Cardiac fibroblast (primary cell): Measurements from ENCODE around the gene TBPL1.

Experiments
- DNase-seq, 2 donors: peaks; one replicate each; pipeline versions ENCODE4 v3.0.0 to v3.0.0-alpha.2; 2010; ENCODE audit warnings: low read depth in 2 of 2
- H3K4me3 ChIP-seq, 2 donors: replicated peaks in 1 of 2; 1 replicate in 1 of 2; 2 replicates in 1 of 2; pipeline ENCODE4 v1.5.1; 2011; ENCODE audit warnings: low read depth in 2 of 2, low read length in 2 of 2, mild to moderate bottlenecking in 2 of 2, moderate library complexity in 1 of 2
- CTCF ChIP-seq: IDR thresholded peaks from one replicate; pipeline ENCODE4 v1.5.1; 2011; ENCODE audit warnings: low read depth, mild to moderate bottlenecking, low read length, inconsistent platforms

TBPL1 gene

GRCh38 chr6:134022650-134023049, 69.6 kb downstream of the TBPL1 start:
- H3K4me3 ChIP-seq, result no peak overlapping the region
- no peak for TF ChIP-seq CTCF
- DNase-seq, result no peak

GRCh38 chr6:134026597-134026996, 73.6 kb downstream of the TBPL1 start:
- H3K4me3 ChIP-seq, result no peak overlapping the region
- no peak for TF ChIP-seq CTCF
- DNase-seq, result peak in 1 of 2 donors; percentile 29

DNA sequence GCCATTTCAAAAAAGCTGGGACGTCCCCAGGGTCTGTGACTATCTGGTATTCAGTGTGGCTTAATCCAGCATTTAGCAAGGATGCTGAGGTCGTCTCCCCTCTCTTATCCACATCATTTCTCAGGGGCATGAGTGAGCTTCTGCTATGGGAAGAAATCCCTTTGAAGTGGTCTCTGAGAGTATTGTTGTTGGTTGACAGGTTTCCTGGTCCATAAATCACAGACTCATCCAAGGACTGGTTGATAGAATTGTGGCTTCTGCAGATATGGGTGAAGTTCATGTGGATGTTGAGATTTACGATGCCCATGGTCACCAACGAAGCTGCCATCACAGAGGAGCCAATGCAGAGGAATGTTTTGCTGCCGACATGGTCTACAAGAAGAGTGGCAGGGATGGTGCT, 75.4 kb downstream of the TBPL1 start:
- no peak for TF ChIP-seq CTCF
- H3K4me3 ChIP-seq, result no peak overlapping the region
- DNase-seq, result no peak

- TF ChIP-seq CTCF, result no peak
- DNase-seq, result peak; percentile 38 to 67
These were observed 76.8 kb downstream of the TBPL1 start for GRCh38 chr6:134029495-134030455.

GRCh38 chr6:134031696-134032255, 78.8 kb downstream of the TBPL1 start:
- DNase-seq, result no peak
- no peak overlapping the region for H3K4me3 ChIP-seq
- no peak for TF ChIP-seq CTCF

More at GRCh38 chr6:134029495-134030455, 76.8 kb downstream of the TBPL1 start:
- H3K4me3 ChIP-seq, result no peak overlapping the region

DNA sequence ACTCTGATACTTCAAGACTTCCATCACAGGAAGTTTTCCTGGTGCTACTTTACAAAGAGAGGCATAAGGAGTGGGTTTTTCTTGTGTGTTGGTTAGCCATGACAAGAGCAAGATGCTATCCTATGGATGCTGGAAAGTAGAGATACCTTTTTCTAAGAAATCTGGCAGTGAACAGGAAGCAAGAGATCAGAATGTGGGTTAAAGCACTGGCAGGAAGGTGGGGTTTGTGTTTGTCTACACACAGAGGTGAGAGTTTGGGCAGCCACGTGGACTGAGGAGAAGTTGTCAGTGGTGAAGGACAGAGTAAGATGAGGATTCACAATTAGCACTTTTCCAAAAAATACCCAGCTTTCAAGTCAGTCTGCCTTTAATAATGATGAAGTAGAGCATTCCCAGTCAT, 81.5 kb downstream of the TBPL1 start:
- no peak for TF ChIP-seq CTCF
- no peak overlapping the region for H3K4me3 ChIP-seq
- no peak for DNase-seq
